SK-N-MC (cell line): ENCODE data around the gene TDRD15.

ENCODE experiments used
- EZH2 ChIP-seq: fragments of 200-600 bp; sonication (generic); IDR thresholded peaks from one replicate; pipeline ENCODE4 v1.6.1; 2017; ENCODE audit warnings: antibody characterized with exemption
- FOXP2 ChIP-seq: optimal IDR thresholded peaks from 2 replicates; pipeline ENCODE3; 2011; ENCODE audit warnings: mild to moderate bottlenecking, moderate library complexity; ENCODE audit not compliant: insufficient read depth; ENCODE audit errors: extremely low read length, control extremely low read depth
- POLR2AphosphoS5 ChIP-seq: IDR thresholded peaks from 2 replicates; pipeline ENCODE4 v1.6.1; 2012; ENCODE audit warnings: mild to moderate bottlenecking, low read depth, low read length, borderline replicate concordance

GRCh38 chr2:21103274-21103891 is 20.4 kb upstream of the TDRD15 start:
- no peak for TF ChIP-seq POLR2AphosphoS5
- TF ChIP-seq EZH2: no peak
- no peak for TF ChIP-seq FOXP2
